ENCODE measurements around the gene SLC25A26. TPM values are rescaled to one million over a fixed set of nuclear protein-coding genes. Genes with fewer than 3 reads are reported as not detected.
"Not testable (repeated sequence)": the region's sequence is repeated elsewhere in the genome, so short reads cannot be mapped to it uniquely, and the experiment has no call there.

Gene SLC25A26
- total RNA-seq, 4 donors from 2014 or later = 22.0 to 33.9 (median 27.0) TPM

DNA sequence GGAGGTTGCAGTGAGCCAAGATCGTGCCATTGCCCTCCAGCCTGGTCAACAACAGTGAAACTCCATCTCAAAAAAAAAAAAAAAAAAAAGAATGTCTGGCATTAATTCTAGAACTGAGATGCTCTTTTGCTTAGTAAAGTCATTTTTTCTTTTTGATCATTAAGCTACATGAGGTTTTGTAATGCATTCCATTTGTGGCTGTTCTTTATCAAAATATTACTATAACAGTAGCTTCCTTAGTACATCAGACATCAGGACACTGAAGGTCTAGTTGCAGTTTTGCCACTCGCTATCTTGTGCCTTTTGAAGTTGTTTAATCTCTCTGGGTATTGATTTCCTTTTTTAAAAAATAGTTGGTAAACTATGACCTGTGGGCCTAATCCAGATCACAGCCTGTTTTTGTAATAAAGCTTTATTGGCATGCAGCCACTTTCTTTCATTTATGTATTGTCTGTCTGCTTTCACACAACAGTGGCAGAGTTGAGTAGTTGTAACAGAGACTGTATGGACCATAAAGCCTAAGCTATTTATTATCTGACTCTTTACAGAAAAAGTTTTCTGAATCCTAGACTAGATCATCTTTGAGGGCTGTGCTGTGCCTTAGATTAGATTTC lies 76.6 kb downstream of the SLC25A26 start:
- Histone ChIP-seq H3K27me3 (no peaks in the 10 kb centered on the region), H3K4me1 (peaks cover 0 to 41% (median 5%) of the 10 kb centered on the region in 3 donors), H3K4me3 (no peak overlapping the region), H3K27ac (no peak overlapping the region), H3K9me3 (no peaks in the 10 kb centered on the region), H3K36me3 (no peaks in the 10 kb centered on the region)
- ATAC-seq = no peak
- WGBS, 2 donors (ENCODE audit: low coverage in 1 of 2) = 81 to 85% methylated on average over 2 of the region's 2 CpGs
- TF ChIP-seq, protein P1, sequence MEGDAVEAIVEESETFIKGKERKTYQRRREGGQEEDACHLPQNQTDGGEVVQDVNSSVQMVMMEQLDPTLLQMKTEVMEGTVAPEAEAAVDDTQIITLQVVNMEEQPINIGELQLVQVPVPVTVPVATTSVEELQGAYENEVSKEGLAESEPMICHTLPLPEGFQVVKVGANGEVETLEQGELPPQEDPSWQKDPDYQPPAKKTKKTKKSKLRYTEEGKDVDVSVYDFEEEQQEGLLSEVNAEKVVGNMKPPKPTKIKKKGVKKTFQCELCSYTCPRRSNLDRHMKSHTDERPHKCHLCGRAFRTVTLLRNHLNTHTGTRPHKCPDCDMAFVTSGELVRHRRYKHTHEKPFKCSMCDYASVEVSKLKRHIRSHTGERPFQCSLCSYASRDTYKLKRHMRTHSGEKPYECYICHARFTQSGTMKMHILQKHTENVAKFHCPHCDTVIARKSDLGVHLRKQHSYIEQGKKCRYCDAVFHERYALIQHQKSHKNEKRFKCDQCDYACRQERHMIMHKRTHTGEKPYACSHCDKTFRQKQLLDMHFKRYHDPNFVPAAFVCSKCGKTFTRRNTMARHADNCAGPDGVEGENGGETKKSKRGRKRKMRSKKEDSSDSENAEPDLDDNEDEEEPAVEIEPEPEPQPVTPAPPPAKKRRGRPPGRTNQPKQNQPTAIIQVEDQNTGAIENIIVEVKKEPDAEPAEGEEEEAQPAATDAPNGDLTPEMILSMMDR (IDR thresholded peaks at IDR 0.05) = no peak
- TF ChIP-seq POLR2AphosphoS5 (IDR thresholded peaks at IDR 0.05) (no peak), EP300 (IDR thresholded peaks at IDR 0.05) (no peak), POLR2A (IDR thresholded peaks at IDR 0.05) (no peak)

DNA sequence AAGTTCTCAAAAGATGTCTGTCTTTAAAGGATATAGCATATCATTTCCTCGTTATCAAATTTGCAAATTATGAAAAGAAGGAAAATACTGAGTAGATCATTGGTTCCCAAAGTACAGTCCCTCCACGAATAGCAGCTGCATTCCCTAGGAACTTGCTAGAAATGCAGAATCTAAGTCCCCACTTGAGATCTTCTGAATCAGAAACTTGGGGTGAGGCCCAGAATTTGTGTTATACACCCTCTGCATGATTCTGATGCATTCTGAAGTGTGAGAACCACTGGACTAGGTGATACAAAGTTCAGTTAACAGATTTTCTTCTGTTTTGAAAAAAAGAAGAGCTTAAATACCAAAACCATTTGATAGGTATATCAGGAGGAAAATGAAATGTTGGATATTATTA lies 77.1 kb downstream of the SLC25A26 start:
- Histone ChIP-seq H3K4me3 (no peak overlapping the region), H3K27me3 (no peaks in the 10 kb centered on the region), H3K4me1 (peaks cover 0 to 41% (median 5%) of the 10 kb centered on the region in 3 donors), H3K36me3 (no peaks in the 10 kb centered on the region), H3K9me3 (no peaks in the 10 kb centered on the region), H3K27ac (no peak overlapping the region)
- 36 to 42% methylated on average over 2 of the region's 2 CpGs for WGBS, 2 donors (ENCODE audit: low coverage in 1 of 2)
- no peak for ATAC-seq
- TF ChIP-seq POLR2AphosphoS5 (IDR thresholded peaks at IDR 0.05) (no peak), POLR2A (IDR thresholded peaks at IDR 0.05) (no peak), EP300 (IDR thresholded peaks at IDR 0.05) (no peak)
- TF ChIP-seq, protein P1 (IDR thresholded peaks at IDR 0.05) = no peak

DNA sequence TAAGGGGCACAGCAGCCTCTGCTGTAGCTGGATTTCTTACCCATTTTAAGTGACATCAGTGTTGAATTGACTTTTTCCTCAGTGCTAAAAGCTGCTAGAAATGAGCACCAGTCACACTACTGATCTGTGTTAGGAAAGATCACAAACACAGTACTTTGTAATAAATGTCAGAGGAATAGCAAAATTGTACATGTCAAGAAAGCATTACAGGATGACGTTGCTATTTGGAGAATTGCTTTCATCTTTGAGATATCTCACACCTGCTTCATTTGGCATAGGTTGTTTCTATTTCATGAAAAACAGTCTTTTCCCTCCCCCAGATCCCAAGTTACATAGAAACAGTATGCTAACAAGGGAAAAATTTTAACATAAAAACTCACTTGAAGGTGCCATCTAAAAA lies 77.8 kb downstream of the SLC25A26 start:
- Histone ChIP-seq H3K27me3 (no peaks in the 10 kb centered on the region), H3K4me3 (no peak overlapping the region), H3K4me1 (peaks cover 0 to 41% (median 5%) of the 10 kb centered on the region in 3 donors), H3K27ac (no peak overlapping the region), H3K36me3 (no peaks in the 10 kb centered on the region), H3K9me3 (no peaks in the 10 kb centered on the region)
- WGBS, 2 donors (ENCODE audit: low coverage in 1 of 2) = 13 to 16% methylated on average over 1 of the region's 1 CpG
- no peak for TF ChIP-seq POLR2A (IDR thresholded peaks at IDR 0.05)
- TF ChIP-seq POLR2AphosphoS5 (IDR thresholded peaks at IDR 0.05) = no peak
- TF ChIP-seq EP300 (IDR thresholded peaks at IDR 0.05) = no peak
- no peak for ATAC-seq

DNA sequence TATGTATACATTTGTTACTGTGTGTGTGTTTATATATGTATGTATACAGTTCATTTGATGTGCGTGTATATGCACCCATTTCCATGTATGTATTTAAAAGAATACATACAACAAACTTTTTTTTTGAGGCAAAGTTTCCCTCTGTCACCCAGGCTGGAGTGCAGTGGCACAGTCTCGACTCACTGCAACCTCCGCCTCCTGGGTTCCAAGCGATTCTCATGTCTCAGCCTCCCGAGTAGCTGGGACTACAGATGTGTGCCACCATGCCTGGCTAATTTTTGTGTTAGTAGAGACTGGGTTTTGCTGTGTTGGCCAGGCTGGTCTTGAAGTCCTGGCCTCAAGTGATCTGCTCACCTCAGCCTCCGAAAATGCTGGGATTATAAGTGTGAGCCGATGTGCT lies 78.3 kb downstream of the SLC25A26 start:
- 63 to 85% methylated on average over 2 to 7 of the region's 7 CpGs for WGBS, 2 donors (ENCODE audit: low coverage in 1 of 2)
- not testable (repeated sequence) for H3K36me3 ChIP-seq, ATAC-seq, H3K4me3 ChIP-seq, H3K27me3 ChIP-seq, H3K9me3 ChIP-seq
- H3K4me1 ChIP-seq = peaks cover 0 to 41% (median 5%) of the 10 kb centered on the region in 3 donors
- H3K27ac ChIP-seq = peak overlapping the region in 1 of 4 donors; percentile 6

DNA sequence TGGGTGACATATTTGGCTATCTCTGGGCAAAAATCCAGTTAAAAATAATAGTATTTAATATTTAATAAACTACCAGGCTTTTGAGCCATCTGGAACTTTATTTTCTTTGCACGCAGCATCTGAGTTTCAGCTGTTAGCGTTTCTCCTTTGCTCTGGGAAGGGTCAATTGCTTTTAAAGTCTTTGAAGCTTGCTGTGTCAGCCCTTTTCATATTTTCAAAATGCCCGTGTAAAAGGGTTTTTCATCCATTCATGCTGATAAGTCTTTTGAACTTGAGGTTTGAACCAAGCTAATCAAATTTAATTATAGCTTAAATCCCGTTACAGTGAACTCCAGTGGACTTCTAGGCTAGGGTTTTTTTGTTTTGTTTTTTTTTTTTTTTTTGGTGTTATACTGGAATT lies 79.1 kb downstream of the SLC25A26 start:
- H3K27ac ChIP-seq = no peak overlapping the region
- H3K27me3 ChIP-seq = no peaks in the 10 kb centered on the region
- 56 to 88% methylated on average over 4 of the region's 4 CpGs for WGBS, 2 donors (ENCODE audit: low coverage in 1 of 2)
- TF ChIP-seq POLR2AphosphoS5 (IDR thresholded peaks at IDR 0.05) = no peak
- TF ChIP-seq, protein P1 (IDR thresholded peaks at IDR 0.05) = no peak
- H3K4me3 ChIP-seq = no peak overlapping the region
- H3K36me3 ChIP-seq = no peaks in the 10 kb centered on the region
- H3K9me3 ChIP-seq = no peaks in the 10 kb centered on the region
- H3K4me1 ChIP-seq = peaks cover 0 to 41% (median 5%) of the 10 kb centered on the region in 3 donors
- no peak for ATAC-seq

DNA sequence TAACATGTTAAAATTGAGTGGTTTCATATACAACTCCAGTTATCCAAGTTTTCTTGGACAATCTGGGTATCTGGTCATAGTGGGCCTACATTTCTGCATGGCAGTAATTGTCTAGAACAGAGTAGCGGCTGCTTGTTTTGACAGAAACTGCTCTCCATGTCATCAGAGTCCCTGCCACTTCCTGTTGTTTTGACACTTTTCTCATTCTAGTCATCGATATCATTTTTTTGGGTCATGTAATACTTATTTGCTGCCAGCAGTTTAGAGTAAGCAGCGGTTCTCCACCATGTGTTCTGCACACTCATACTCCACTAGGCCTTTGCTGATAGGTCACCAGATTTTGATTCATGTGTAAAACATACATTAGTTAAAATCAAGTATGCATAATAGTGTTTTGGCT lies 81.5 kb downstream of the SLC25A26 start:
- WGBS, 2 donors (ENCODE audit: low coverage in 1 of 2) = 80 to 95% methylated on average over 2 to 3 of the region's 3 CpGs
- H3K4me1 ChIP-seq = peaks cover 0 to 36% (median 5%) of the 10 kb centered on the region in 3 donors
- no peak for ATAC-seq
- TF ChIP-seq EP300 (IDR thresholded peaks at IDR 0.05) (no peak), POLR2A (IDR thresholded peaks at IDR 0.05) (no peak), POLR2AphosphoS5 (IDR thresholded peaks at IDR 0.05) (no peak)
- TF ChIP-seq, protein P1 (IDR thresholded peaks at IDR 0.05) = no peak
- no peaks in the 10 kb centered on the region for H3K27me3 ChIP-seq
- H3K9me3 ChIP-seq = no peaks in the 10 kb centered on the region
- H3K36me3 ChIP-seq = no peaks in the 10 kb centered on the region
- no peak overlapping the region for H3K4me3 ChIP-seq
- H3K27ac ChIP-seq = no peak overlapping the region

Data from gastroesophageal sphincter (tissue), 4 donors.